ENCODE results near the gene CELA3B. TPM values are rescaled to one million over a fixed set of nuclear protein-coding genes. Genes with fewer than 3 reads are reported as not detected.
A peak's percentile ranks its signal among the peaks of the same experiment; 100 is the strongest.

The CELA3B gene
- total and polyA plus RNA-seq, 2 of the 13 experiments (the other 11 are each of a cell fraction or from before 2014, with no cell fraction given) = 0.34 TPM; not detected in 1

GRCh38 chr1:21963477-21964217, 13.2 kb upstream of the CELA3B start (continued):
- TF ChIP-seq RXRB (CRISPR knock-in tag; IDR thresholded peaks at IDR 0.05; ENCODE audit: borderline replicate concordance) (peak; percentile 67; the same call in 1 of the 2 replicates), ZKSCAN1 (IDR thresholded peaks at IDR 0.05; ENCODE audit: low read length) (no peak), KIAA2018 (CRISPR knock-in tag; IDR thresholded peaks at IDR 0.05; ENCODE audit: borderline replicate concordance) (no peak), ZNF557 (CRISPR knock-in tag; IDR thresholded peaks at IDR 0.05) (no peak), ZNF552 (CRISPR knock-in tag; IDR thresholded peaks at IDR 0.05; ENCODE audit: borderline replicate concordance) (no peak), HOXA5 (CRISPR knock-in tag; IDR thresholded peaks at IDR 0.05) (no peak), BORCS8-MEF2B (CRISPR knock-in tag; IDR thresholded peaks at IDR 0.05) (0 out of 2 replicates have a peak, but pooled peaks have one; percentile 28), ZNF501 (CRISPR knock-in tag; IDR thresholded peaks at IDR 0.05) (peak; percentile 62; the same call in 1 of the 2 replicates), RFX1 (IDR thresholded peaks at IDR 0.05) (no peak), ELF1 (CRISPR knock-in tag; IDR thresholded peaks at IDR 0.05) (peak; percentile 28; the same call in 1 of the 2 replicates), ARNTL (CRISPR knock-in tag; IDR thresholded peaks at IDR 0.05) (no peak), KLF13 (CRISPR knock-in tag; IDR thresholded peaks at IDR 0.05) (no peak), ZNF850 (CRISPR knock-in tag; conservative IDR thresholded peaks at IDR 0.05) (no peak), SMAD9 (CRISPR knock-in tag; IDR thresholded peaks at IDR 0.05) (no peak), CREB1 (IDR thresholded peaks at IDR 0.05) (no peak), CREB1 (CRISPR knock-in tag; IDR thresholded peaks at IDR 0.05) (peak; percentile 40; the same call in 1 of the 2 replicates), EP300 (IDR thresholded peaks at IDR 0.05; ENCODE audit: low read depth in 2 of 2, low read length in 2 of 2) (0 out of 4 replicates have a peak, but pooled peaks of 1 of the 2 experiments have one; percentile 7), EP300 (CRISPR knock-in tag; IDR thresholded peaks at IDR 0.05; ENCODE audit: borderline replicate concordance) (no peak), RORA (CRISPR knock-in tag; IDR thresholded peaks at IDR 0.05) (no peak), GATAD1 (CRISPR knock-in tag; IDR thresholded peaks at IDR 0.05) (0 out of 2 replicates have a peak, but pooled peaks have one; percentile 15)
- TF ChIP-seq, protein P1, sequence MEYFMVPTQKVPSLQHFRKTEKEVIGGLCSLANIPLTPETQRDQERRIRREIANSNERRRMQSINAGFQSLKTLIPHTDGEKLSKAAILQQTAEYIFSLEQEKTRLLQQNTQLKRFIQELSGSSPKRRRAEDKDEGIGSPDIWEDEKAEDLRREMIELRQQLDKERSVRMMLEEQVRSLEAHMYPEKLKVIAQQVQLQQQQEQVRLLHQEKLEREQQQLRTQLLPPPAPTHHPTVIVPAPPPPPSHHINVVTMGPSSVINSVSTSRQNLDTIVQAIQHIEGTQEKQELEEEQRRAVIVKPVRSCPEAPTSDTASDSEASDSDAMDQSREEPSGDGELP (IDR thresholded peaks at IDR 0.05; ENCODE audit: borderline replicate concordance, low read depth) = no peak
- TF ChIP-seq, protein P2, sequence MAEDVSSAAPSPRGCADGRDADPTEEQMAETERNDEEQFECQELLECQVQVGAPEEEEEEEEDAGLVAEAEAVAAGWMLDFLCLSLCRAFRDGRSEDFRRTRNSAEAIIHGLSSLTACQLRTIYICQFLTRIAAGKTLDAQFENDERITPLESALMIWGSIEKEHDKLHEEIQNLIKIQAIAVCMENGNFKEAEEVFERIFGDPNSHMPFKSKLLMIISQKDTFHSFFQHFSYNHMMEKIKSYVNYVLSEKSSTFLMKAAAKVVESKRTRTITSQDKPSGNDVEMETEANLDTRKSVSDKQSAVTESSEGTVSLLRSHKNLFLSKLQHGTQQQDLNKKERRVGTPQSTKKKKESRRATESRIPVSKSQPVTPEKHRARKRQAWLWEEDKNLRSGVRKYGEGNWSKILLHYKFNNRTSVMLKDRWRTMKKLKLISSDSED (CRISPR knock-in tag; IDR thresholded peaks at IDR 0.05) = no peak

All from HepG2 (cell line).